ENCODE results near the gene RASAL2. TPM values are rescaled to one million over a fixed set of nuclear protein-coding genes. Genes with fewer than 3 reads are reported as not detected.

Gene RASAL2
- total RNA-seq, 2 donors from 2014 or later, result 9.9 to 20.4 TPM

- H3K36me3 ChIP-seq (replicated peaks in 1 of 2; ENCODE audit: insufficient read depth in 1 of 2, low read depth in 2 of 2), result no peaks in the 10 kb centered on the region
- 25 to 39% methylated on average over 1 of the region's 1 CpG for WGBS, 2 donors
- H3K4me3 ChIP-seq, result no peak overlapping the region
- peaks cover 8% of the 10 kb centered on the region for H3K4me1 ChIP-seq
- no peaks in the 10 kb centered on the region for H3K27me3 ChIP-seq
- peak overlapping the region in 2 of 4 donors; percentile 1 to 59 for H3K27ac ChIP-seq
- no peak for DNase-seq
- ATAC-seq, result no peak
- no peaks in the 10 kb centered on the region for H3K9me3 ChIP-seq
- TF ChIP-seq POLR2A (IDR thresholded peaks at IDR 0.05) (no peak), CTCF (IDR thresholded peaks at IDR 0.05) (no peak)
- intact Hi-C loops (cut with DNase I), result no loop called here
Observed at GRCh38 chr1:178477841-178478240, 383.9 kb downstream of the RASAL2 start.

GRCh38 chr1:178483251-178483957 is 389.5 kb downstream of the RASAL2 start:
- 85 to 89% methylated on average over 5 of the region's 5 CpGs for WGBS, 2 donors
- Histone ChIP-seq H3K36me3 (replicated peaks in 1 of 2; ENCODE audit: insufficient read depth in 1 of 2, low read depth in 2 of 2) (no peaks in the 10 kb centered on the region), H3K4me3 (no peak overlapping the region), H3K27ac (no peak overlapping the region), H3K4me1 (peaks cover 4% of the 10 kb centered on the region), H3K9me3 (no peaks in the 10 kb centered on the region), H3K27me3 (no peaks in the 10 kb centered on the region)
- no peak for ATAC-seq
- intact Hi-C loops (cut with DNase I), result no loop called here
- no peak for TF ChIP-seq CTCF (IDR thresholded peaks at IDR 0.05)
- no peak for TF ChIP-seq POLR2A (IDR thresholded peaks at IDR 0.05)
- DNase-seq, result no peak

GRCh38 chr1:178484698-178485225 is 390.9 kb downstream of the RASAL2 start:
- intact Hi-C loops (cut with DNase I), result no loop called here
- no peak for DNase-seq
- no peak overlapping the region for H3K4me3 ChIP-seq
- TF ChIP-seq CTCF (IDR thresholded peaks at IDR 0.05), result no peak
- no peak for TF ChIP-seq POLR2A (IDR thresholded peaks at IDR 0.05)
- H3K4me1 ChIP-seq, result no peaks in the 10 kb centered on the region
- no peaks in the 10 kb centered on the region for H3K36me3 ChIP-seq (replicated peaks in 1 of 2; ENCODE audit: insufficient read depth in 1 of 2, low read depth in 2 of 2)
- ATAC-seq, result no peak
- no peak overlapping the region for H3K27ac ChIP-seq
- no peaks in the 10 kb centered on the region for H3K27me3 ChIP-seq
- WGBS, 2 donors, result 49 to 54% methylated on average over 3 of the region's 3 CpGs
- H3K9me3 ChIP-seq, result no peaks in the 10 kb centered on the region

- ATAC-seq, result no peak
- no peaks in the 10 kb centered on the region for H3K4me1 ChIP-seq
- no peaks in the 10 kb centered on the region for H3K36me3 ChIP-seq (replicated peaks in 1 of 2; ENCODE audit: insufficient read depth in 1 of 2, low read depth in 2 of 2)
- no peak for DNase-seq
- no peaks in the 10 kb centered on the region for H3K9me3 ChIP-seq
- H3K27me3 ChIP-seq, result no peaks in the 10 kb centered on the region
- 41 to 68% methylated on average over 3 of the region's 3 CpGs for WGBS, 2 donors
- H3K4me3 ChIP-seq, result no peak overlapping the region
- H3K27ac ChIP-seq, result no peak overlapping the region
- intact Hi-C loops (cut with DNase I), result no loop called here
- no peak for TF ChIP-seq CTCF (IDR thresholded peaks at IDR 0.05)
- no peak for TF ChIP-seq POLR2A (IDR thresholded peaks at IDR 0.05)
Observed at GRCh38 chr1:178485541-178485981, 391.7 kb downstream of the RASAL2 start.
